GM12878 (cell line): ENCODE data around the gene RBMS3. TPM values are rescaled to one million over a fixed set of nuclear protein-coding genes. Genes with fewer than 3 reads are reported as not detected.
A peak's percentile ranks its signal among the peaks of the same experiment; 100 is the strongest.

Source experiments
- ATAC-seq: fragments of 200-7000 bp; cut with Tn5 transposase; 3 replicates; pipeline ENCODE4 v1.9.1; 2020; ENCODE audit warnings: mild to moderate bottlenecking, moderate library complexity
- BruUV-seq: library from RNA; stranded (reverse); fragments of 400-500 nt; replicated peaks from 2 replicates; lab custom pipeline; 2021; lab: Mats Ljungman, UMichigan
- CTCF ChIA-PET: fragments of 300-600 bp; sonication (Branson Sonifier 250); formaldehyde crosslinking; extraction: SDS; loops from one replicate; lab custom pipeline; 2021; ENCODE audit warnings: inconsistent platforms; lab: Yijun Ruan, JAX
- POLR2A ChIA-PET: fragments of 350-600 bp; formaldehyde crosslinking; extraction: SDS; loops from one replicate; lab custom pipeline; 2021; ENCODE audit warnings: inconsistent platforms; lab: Charles Lee
- RAD21 ChIA-PET: fragments of 300-600 bp; sonication (Branson Sonifier 250); formaldehyde crosslinking; loops from one replicate; lab custom pipeline; 2023; ENCODE audit warnings: antibody characterized with exemption; ENCODE audit not compliant: unreplicated experiment; lab: Charles Lee
- SMC1A ChIA-PET: fragments of 300-600 bp; sonication (Branson Sonifier 250); formaldehyde crosslinking; loops from one replicate; lab custom pipeline; 2023; ENCODE audit not compliant: unreplicated experiment, uncharacterized antibody; lab: Charles Lee
- DNase-seq: peaks from one replicate; pipeline ENCODE4 v3.0.0-alpha.2; 2011; ENCODE audit warnings: low read depth, low spot score
- FAIRE-seq: peaks from 3 replicates; lab custom pipeline; 2011; peaks lifted over from hg19 to GRCh38; lab: Jason Lieb, UNC
- H2AFZ ChIP-seq: 2 replicates; pipeline ENCODE4 v1.6.0; 2011; ENCODE audit warnings: low read depth, low read length, control low read depth; ENCODE audit not compliant: control insufficient read depth
- H3K27ac ChIP-seq: 2 replicates; pipeline ENCODE4 v1.5.1; 2011; ENCODE audit warnings: control low read depth; ENCODE audit not compliant: control insufficient read depth, insufficient read depth
- H3K27me3 ChIP-seq, 2 experiments: replicated peaks in 1 of 2; 2 replicates each; pipeline versions ENCODE4 v1.6.0 to v1.6.1; 2011; ENCODE audit warnings: low read length in 1 of 2; ENCODE audit not compliant: control insufficient read depth in 2 of 2, insufficient read depth in 2 of 2
- H3K36me3 ChIP-seq, 2 experiments: 2 replicates each; pipeline ENCODE4 v1.5.1; 2011; ENCODE audit warnings: low read length in 1 of 2; ENCODE audit not compliant: control insufficient read depth in 2 of 2, insufficient read depth in 2 of 2
- H3K4me1 ChIP-seq: 2 replicates; pipeline ENCODE4 v1.6.1; 2011; ENCODE audit warnings: mild to moderate bottlenecking, low read length, moderate library complexity, mixed read lengths; ENCODE audit not compliant: control insufficient read depth, insufficient read depth
- H3K4me2 ChIP-seq: 2 replicates; pipeline ENCODE4 v1.6.0; 2011; ENCODE audit warnings: control low read depth; ENCODE audit not compliant: control insufficient read depth, insufficient read depth
- H3K4me3 ChIP-seq: fragments of 200-600 bp; sonication (generic); 2 replicates; pipeline ENCODE4 v1.5.1; 2016
- H3K79me2 ChIP-seq: 2 replicates; pipeline ENCODE4 v1.6.0; 2011; ENCODE audit warnings: low read length; ENCODE audit not compliant: control insufficient read depth, insufficient read depth
- H3K9ac ChIP-seq: 2 replicates; pipeline ENCODE4 v1.8.0; 2011; ENCODE audit warnings: low read length, control low read depth, mixed read lengths; ENCODE audit not compliant: control insufficient read depth, insufficient read depth
- H3K9me3 ChIP-seq: replicated peaks from 3 replicates; pipeline ENCODE4 v1.5.1; 2011; ENCODE audit warnings: mild to moderate bottlenecking, low read length; ENCODE audit not compliant: control insufficient read depth, insufficient read depth
- H4K20me1 ChIP-seq: 2 replicates; pipeline ENCODE4 v1.6.0; 2011; ENCODE audit not compliant: control insufficient read depth, insufficient read depth
- EGR1 ChIP-seq, 2 experiments: IDR thresholded peaks; 1 replicate in 1 of 2; 2 replicates in 1 of 2; pipeline ENCODE4 v1.6.1; 2011 to 2012; ENCODE audit warnings: low read depth in 2 of 2, low read length in 2 of 2, borderline replicate concordance in 1 of 2, mild to moderate bottlenecking in 1 of 2, moderate library complexity in 1 of 2
- IKZF2 ChIP-seq, 2 experiments: fragments of 450-650 bp; IDR thresholded peaks; 2 replicates each; pipeline ENCODE4 v1.6.1; 2017; ENCODE audit warnings: mild to moderate bottlenecking in 2 of 2, moderate library complexity in 2 of 2
- LARP7 ChIP-seq: fragments of 450-650 bp; IDR thresholded peaks from 2 replicates; pipeline ENCODE4 v1.6.1; 2017; ENCODE audit warnings: mild to moderate bottlenecking
- SPI1 ChIP-seq: IDR thresholded peaks from 2 replicates; pipeline ENCODE4 v1.6.1; 2011; ENCODE audit warnings: low read depth, mild to moderate bottlenecking, low read length, moderate library complexity, borderline replicate concordance; ENCODE audit not compliant: insufficient read depth
- ZNF622 ChIP-seq: fragments of 450-650 bp; IDR thresholded peaks from 2 replicates; pipeline ENCODE4 v1.6.1; 2017; ENCODE audit warnings: mild to moderate bottlenecking, inconsistent platforms
- ZNF687 ChIP-seq: fragments of 450-650 bp; IDR thresholded peaks from 2 replicates; pipeline ENCODE4 v1.6.1; 2017; ENCODE audit warnings: mild to moderate bottlenecking, moderate library complexity
- WGBS: methylation state at CpG from one replicate; pipeline ENCODE4 v1.1.6; 2016; ENCODE audit warnings: low lambda C conversion rate; ENCODE audit not compliant: insufficient replicate concordance, insufficient coverage; ENCODE audit errors: missing lambda C conversion rate; 5-methylcytosine and 5-hydroxymethylcytosine counted together
- in situ Hi-C: fragments of 300-500 bp; cut with MboI; formaldehyde crosslinking; loops from 9 replicates; pipeline ENCODE4 v1.14.3; 2018; ENCODE audit warnings: mixed read lengths
- intact Hi-C: fragments of 100-400 bp; cut with micrococcal nuclease; formaldehyde crosslinking; loops from one replicate; pipeline ENCODE4 v1.14.2; 2022; ENCODE audit not compliant: unreplicated experiment
- polyA plus RNA-seq, 11 experiments: library from polyadenylated mRNA; depleted of rRNA in 4 of 11; unstranded in 6 of 11; stranded (reverse) in 5 of 11; fragments of >200 nt; fragmentation: Nextera tagmentation in 4 of 11; fragmentation: Illumina TruSeq in 1 of 11; extraction: Ambion mirVana in 4 of 11; extraction: Trizol in 1 of 11; gene quantifications; 1 replicate in 1 of 11; 2 replicates in 10 of 11; pipeline versions ENCODE4 v1.2.1 to v1.2.3, GENCODE V29; 2011 to 2016; ENCODE audit warnings: inconsistent platforms in 2 of 11, missing spikeins in 2 of 11, low read depth in 1 of 11
- total RNA-seq, 4 experiments: library from RNA; depleted of rRNA in 3 of 4; stranded (reverse); fragments of >200 nt in 3 of 4; fragmentation: Illumina TruSeq in 1 of 4; extraction: Trizol in 1 of 4; gene quantifications; 2 replicates each; pipeline versions ENCODE4 v1.2.1 to v1.2.3, GENCODE V29; 2013 to 2021

Gene RBMS3
- total and polyA plus RNA-seq, 10 of the 15 experiments (the other 5 are each of a cell fraction or from before 2014, with no cell fraction given) = 0.79 to 4.7 (median 3.1) TPM

DNA sequence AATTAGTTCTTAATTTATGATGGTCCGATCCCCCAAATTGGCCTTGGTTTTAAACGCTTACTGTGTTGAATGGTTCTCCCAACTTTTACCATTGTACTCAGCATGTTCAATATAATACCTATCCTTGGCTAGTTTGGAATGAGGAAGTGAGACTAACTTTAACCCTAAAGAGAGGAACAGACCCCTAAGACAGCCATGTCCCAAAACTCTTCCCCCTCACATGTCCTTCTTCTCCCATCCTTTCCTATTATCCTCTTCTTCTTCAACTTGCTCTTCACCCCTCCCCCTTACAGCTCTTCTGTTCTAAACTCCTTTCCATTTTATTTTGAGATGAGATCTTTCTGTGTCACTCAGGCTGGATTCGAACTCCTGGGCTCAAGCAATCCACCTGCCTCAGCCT lies 116.5 kb downstream of the RBMS3 start:
- Histone ChIP-seq H4K20me1 (no peaks in the 10 kb centered on the region), H3K4me3 (no peak overlapping the region), H3K36me3 (no peaks in the 10 kb centered on the region), H3K4me2 (no peak overlapping the region), H2AFZ (no peak overlapping the region), H3K27ac (no peak overlapping the region), H3K9me3 (no peaks in the 10 kb centered on the region; the same call in 2 of the 3 replicates), H3K9ac (no peak overlapping the region), H3K4me1 (no peaks in the 10 kb centered on the region), H3K79me2 (no peaks in the 10 kb centered on the region), H3K27me3 (no peaks in the 10 kb centered on the region)
- POLR2A ChIA-PET = interaction anchor here (0.5 kb wide), 1 partner anchor 10 kb away, joined by 9 read pairs; no protein-coding TSS in a partner anchor
- TF ChIP-seq SPI1 (peak; percentile 89), EGR1 (IDR thresholded peaks at IDR 0.05; ENCODE audit: borderline replicate concordance in 1 of 2, low read depth in 2 of 2, low read length in 2 of 2) (no peak), ZNF687 (no peak), LARP7 (0 out of 2 replicates have a peak, but pooled peaks have one; percentile 19), IKZF2 (IDR thresholded peaks at IDR 0.05) (peak; percentile 35 to 60; a peak in 3 of 4 replicates), ZNF622 (no peak)
- FAIRE-seq = no peak
- WGBS = 63% methylated on average over 3 of the region's 3 CpGs
- BruUV-seq = no TSS peak
- intact Hi-C loops = no loop called here
- DNase-seq = no peak
- RAD21 ChIA-PET = no interaction called here
- CTCF ChIA-PET = no interaction called here
- SMC1A ChIA-PET = interaction anchor here (1.0 to 1.9 kb wide), 7 partner anchors 9 to 365 kb away, joined by 3 to 7 read pairs (median 4); no protein-coding TSS in a partner anchor
- in situ Hi-C loops = no loop called here
- peak; percentile 55; the same call in 2 of the 3 replicates for ATAC-seq
